Mesendoderm (in vitro differentiated cells): ENCODE data around the gene GNAQ.
A peak's percentile ranks its signal among the peaks of the same experiment; 100 is the strongest.

Source experiments
- DNase-seq: peaks from one replicate; pipeline ENCODE4 v3.0.0; 2013
- H2AK5ac ChIP-seq: 2 replicates; pipeline ENCODE4 v1.6.1; 2013; ENCODE audit warnings: low read length, inconsistent platforms
- H2BK120ac ChIP-seq: 2 replicates; pipeline ENCODE4 v1.6.1; 2013; ENCODE audit warnings: low read depth, mild to moderate bottlenecking, low read length, moderate library complexity, mixed read lengths
- H2BK15ac ChIP-seq: replicated peaks from 2 replicates; pipeline ENCODE4 v1.6.1; 2013; ENCODE audit warnings: low read depth, mild to moderate bottlenecking, moderate library complexity
- H2BK5ac ChIP-seq: 2 replicates; pipeline ENCODE4 v1.6.1; 2013; ENCODE audit warnings: low read length, inconsistent platforms
- H3K18ac ChIP-seq: 2 replicates; pipeline ENCODE4 v1.6.1; 2013; ENCODE audit warnings: mild to moderate bottlenecking, low read length, mixed read lengths
- H3K23ac ChIP-seq: one replicate; pipeline ENCODE4 v1.6.1; 2013; ENCODE audit warnings: low read length
- H3K27ac ChIP-seq: 2 replicates; pipeline ENCODE4 v1.5.1; 2013; ENCODE audit warnings: low read depth, mild to moderate bottlenecking, inconsistent platforms, low read length, moderate library complexity
- H3K27me3 ChIP-seq: 2 replicates; pipeline ENCODE4 v1.6.1; 2013; ENCODE audit warnings: low read length, control low read depth, mild to moderate bottlenecking, inconsistent platforms; ENCODE audit not compliant: insufficient read depth, poor library complexity
- H3K36me3 ChIP-seq: 2 replicates; pipeline ENCODE4 v1.6.1; 2013; ENCODE audit warnings: low read length, inconsistent platforms; ENCODE audit not compliant: control insufficient read depth, insufficient read depth
- H3K4ac ChIP-seq: one replicate; pipeline ENCODE4 v1.6.1; 2013; ENCODE audit warnings: low read depth, mild to moderate bottlenecking, low read length, moderate library complexity
- H3K4me1 ChIP-seq: 2 replicates; pipeline ENCODE4 v1.6.1; 2013; ENCODE audit warnings: low read depth, low read length, inconsistent platforms; ENCODE audit not compliant: control insufficient read depth
- H3K4me2 ChIP-seq: 2 replicates; pipeline ENCODE4 v1.6.1; 2013; ENCODE audit warnings: low read length
- H3K4me3 ChIP-seq: 2 replicates; pipeline ENCODE4 v1.5.1; 2013; ENCODE audit warnings: mild to moderate bottlenecking, low read length
- H3K56ac ChIP-seq: one replicate; pipeline ENCODE4 v1.6.1; 2013; ENCODE audit warnings: low read length
- H3K79me1 ChIP-seq: 2 replicates; pipeline ENCODE4 v1.6.1; 2013; ENCODE audit warnings: low read length, inconsistent platforms
- H3K79me2 ChIP-seq: 2 replicates; pipeline ENCODE4 v1.6.1; 2013; ENCODE audit warnings: mild to moderate bottlenecking, low read length; ENCODE audit not compliant: control insufficient read depth, insufficient read depth
- H3K9ac ChIP-seq: 2 replicates; pipeline ENCODE4 v1.6.1; 2013; ENCODE audit warnings: low read length, inconsistent platforms
- H4K5ac ChIP-seq: one replicate; pipeline ENCODE4 v1.6.1; 2013; ENCODE audit warnings: low read length
- H4K8ac ChIP-seq: one replicate; pipeline ENCODE4 v1.6.1; 2013; ENCODE audit warnings: low read depth, mild to moderate bottlenecking, control low read depth, low read length, moderate library complexity
- WGBS: extraction: QIAGEN DNeasy Blood & Tissue Kit; methylation state at CpG from one replicate; pipeline ENCODE4 v1.1.7; 2013; ENCODE audit warnings: low lambda C conversion rate, missing lambda C conversion rate; ENCODE audit not compliant: insufficient coverage; ENCODE audit errors: extremely low coverage; 5-methylcytosine and 5-hydroxymethylcytosine counted together

The GNAQ gene

DNA sequence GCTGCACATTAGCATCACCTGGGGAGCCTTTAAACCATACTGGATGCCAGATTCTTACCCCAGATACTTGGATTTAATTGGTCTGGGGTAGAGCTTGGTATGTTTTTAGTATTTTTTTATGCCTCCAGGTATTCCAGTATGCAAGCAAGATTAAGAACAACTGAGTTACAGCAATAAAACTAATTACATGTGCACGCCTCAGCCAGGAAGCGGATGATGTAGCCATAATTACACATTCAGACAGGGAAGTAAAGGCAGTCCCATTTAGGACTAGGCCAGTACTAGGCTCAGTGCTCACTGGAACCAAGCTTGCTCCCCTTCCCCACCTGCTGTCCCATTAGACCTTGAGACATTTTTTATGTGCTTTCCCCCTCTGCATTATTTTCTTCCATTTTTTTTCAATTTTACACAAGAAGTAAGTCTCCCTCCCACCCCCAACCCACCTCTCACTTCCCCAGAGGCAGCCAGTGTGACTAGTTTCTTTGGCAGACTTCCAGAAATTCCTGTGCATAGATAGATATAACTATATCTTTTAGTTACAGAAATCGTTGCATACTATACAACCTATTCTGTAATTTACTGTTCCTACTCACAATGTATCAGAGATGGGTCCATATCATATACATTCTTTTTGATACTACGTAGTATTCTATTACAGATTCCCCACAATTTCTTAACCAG lies 7.1 kb upstream of the GNAQ start:
- WGBS = no CpG with 5 or more reads among the region's 4 CpGs
- DNase-seq = no peak
- H3K36me3 ChIP-seq = no peaks in the 10 kb centered on the region

GRCh38 chr9:78035383-78035993 lies 3.9 kb upstream of the GNAQ start:
- H3K56ac ChIP-seq = no peak overlapping the region
- no peak overlapping the region for H3K9ac ChIP-seq
- no peak overlapping the region for H2BK120ac ChIP-seq
- H2AK5ac ChIP-seq = no peak overlapping the region
- peak; percentile 80 for DNase-seq
- H3K23ac ChIP-seq = no peak overlapping the region
- H3K4ac ChIP-seq = no peak overlapping the region
- H4K5ac ChIP-seq = no peak overlapping the region
- H2BK15ac ChIP-seq = no peak overlapping the region
- no peak overlapping the region for H3K27ac ChIP-seq
- H3K4me1 ChIP-seq = no peaks in the 10 kb centered on the region
- no peaks in the 10 kb centered on the region for H3K79me1 ChIP-seq
- WGBS = no CpG with 5 or more reads among the region's 10 CpGs
- no peak overlapping the region for H3K4me2 ChIP-seq
- H2BK5ac ChIP-seq = no peak overlapping the region
- no peaks in the 10 kb centered on the region for H3K27me3 ChIP-seq
- peaks cover 3% of the 10 kb centered on the region for H3K79me2 ChIP-seq
- H3K4me3 ChIP-seq = no peak overlapping the region
- no peak overlapping the region for H3K18ac ChIP-seq
- no peaks in the 10 kb centered on the region for H3K36me3 ChIP-seq
- no peak overlapping the region for H4K8ac ChIP-seq

More for the DNA sequence above, 7.1 kb upstream of the GNAQ start:
- Histone ChIP-seq H3K79me2 (no peaks in the 10 kb centered on the region), H3K27me3 (no peaks in the 10 kb centered on the region), H3K4ac (no peak overlapping the region), H3K56ac (no peak overlapping the region), H2BK120ac (no peak overlapping the region), H3K4me3 (no peak overlapping the region), H3K27ac (no peak overlapping the region), H4K8ac (no peak overlapping the region), H3K23ac (no peak overlapping the region), H3K4me2 (no peak overlapping the region), H3K79me1 (no peaks in the 10 kb centered on the region), H3K18ac (no peak overlapping the region), H4K5ac (no peak overlapping the region), H2AK5ac (no peak overlapping the region), H3K4me1 (no peaks in the 10 kb centered on the region), H3K9ac (no peak overlapping the region), H2BK15ac (no peak overlapping the region), H2BK5ac (no peak overlapping the region)

- Histone ChIP-seq H3K9ac (no peak overlapping the region), H3K4me2 (no peak overlapping the region), H3K79me1 (no peaks in the 10 kb centered on the region), H3K56ac (no peak overlapping the region), H2BK15ac (no peak overlapping the region), H2AK5ac (no peak overlapping the region), H3K27ac (no peak overlapping the region), H3K79me2 (peaks cover 17% of the 10 kb centered on the region), H4K8ac (no peak overlapping the region), H3K4me1 (no peaks in the 10 kb centered on the region), H3K4ac (no peak overlapping the region), H3K27me3 (no peaks in the 10 kb centered on the region), H3K18ac (no peak overlapping the region), H3K36me3 (no peaks in the 10 kb centered on the region), H4K5ac (no peak overlapping the region), H3K4me3 (no peak overlapping the region), H3K23ac (no peak overlapping the region), H2BK5ac (no peak overlapping the region), H2BK120ac (no peak overlapping the region)
- no peak for DNase-seq
- no CpG with 5 or more reads among the region's 2 CpGs for WGBS
Measured at GRCh38 chr9:78033870-78034269, 2.3 kb upstream of the GNAQ start.

- Histone ChIP-seq H3K27me3 (no peaks in the 10 kb centered on the region), H3K27ac (peak overlapping the region; percentile 97), H3K56ac (peak overlapping the region; percentile 92), H2AK5ac (peak overlapping the region; percentile 50), H3K18ac (peak overlapping the region; percentile 100), H2BK120ac (peak overlapping the region; percentile 99), H2BK15ac (no peak overlapping the region), H3K79me2 (peaks cover 20% of the 10 kb centered on the region), H3K79me1 (no peaks in the 10 kb centered on the region), H3K4me1 (no peaks in the 10 kb centered on the region), H3K36me3 (no peaks in the 10 kb centered on the region), H2BK5ac (no peak overlapping the region), H4K8ac (no peak overlapping the region), H3K4me2 (peak overlapping the region; percentile 89), H3K4ac (no peak overlapping the region), H4K5ac (no peak overlapping the region), H3K23ac (no peak overlapping the region), H3K4me3 (peak overlapping the region; percentile 65), H3K9ac (peak overlapping the region; percentile 79)
- 100% methylated on average over 2 of the region's 14 CpGs for WGBS
- no peak for DNase-seq
Measured at GRCh38 chr9:78032730-78033457, 1.3 kb upstream of the GNAQ start.

DNA sequence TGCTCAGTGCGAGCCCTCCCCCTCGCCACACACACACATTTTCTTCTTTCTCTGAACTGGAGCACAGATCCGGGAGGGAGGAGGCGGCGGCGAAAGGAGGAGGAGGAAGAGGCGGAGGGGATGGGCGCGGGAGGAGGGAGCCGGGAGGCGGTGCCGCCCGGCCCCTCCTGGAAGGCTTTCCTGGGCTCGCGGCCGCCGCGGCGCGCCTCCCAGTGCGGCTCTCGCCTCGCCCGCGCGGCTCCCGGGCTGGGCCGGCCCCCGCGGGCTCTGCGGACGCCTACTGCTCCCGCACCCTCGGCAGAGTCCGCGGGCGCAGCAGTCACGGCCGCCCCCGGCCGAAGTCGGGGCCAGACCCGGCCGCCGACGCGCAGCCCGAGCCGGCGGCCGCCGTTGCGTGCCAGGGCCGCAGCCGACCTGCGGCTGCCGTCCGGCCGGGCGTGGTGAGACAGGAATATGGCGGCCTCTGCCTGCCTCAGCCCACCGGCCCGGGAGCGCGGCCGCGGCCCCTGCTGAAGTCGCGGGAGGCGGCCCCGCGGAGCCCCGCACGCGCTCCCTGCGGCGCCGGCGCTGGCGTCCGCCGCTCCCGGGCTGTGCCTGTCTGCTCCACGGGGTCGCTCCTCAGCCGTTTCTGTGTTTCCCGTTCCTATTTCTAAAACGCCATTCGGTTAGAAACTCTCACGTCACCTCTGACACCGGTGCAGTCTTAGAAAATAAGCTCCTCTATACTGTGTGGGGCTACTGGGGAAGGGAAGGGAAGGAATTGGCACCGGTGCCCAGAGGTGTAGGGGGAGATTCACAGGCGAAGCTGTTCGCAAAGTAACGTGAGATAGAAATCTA lies 500 bp upstream of the GNAQ start:
- peak overlapping the region; percentile 79 for H3K9ac ChIP-seq

More for the DNA sequence above, 500 bp upstream of the GNAQ start:
- H3K56ac ChIP-seq = peak overlapping the region; percentile 92
- H3K79me1 ChIP-seq = no peaks in the 10 kb centered on the region
- no peaks in the 10 kb centered on the region for H3K4me1 ChIP-seq
- no peak overlapping the region for H2AK5ac ChIP-seq
- H3K23ac ChIP-seq = peak overlapping the region; percentile 19
- no CpG with 5 or more reads among the region's 95 CpGs for WGBS
- no peak overlapping the region for H4K5ac ChIP-seq
- H2BK15ac ChIP-seq = no peak overlapping the region
- H3K79me2 ChIP-seq = peaks cover 25% of the 10 kb centered on the region
- H3K4me2 ChIP-seq = peak overlapping the region; percentile 89
- no peaks in the 10 kb centered on the region for H3K36me3 ChIP-seq
- H2BK5ac ChIP-seq = no peak overlapping the region
- H3K4ac ChIP-seq = peak overlapping the region; percentile 89
- H3K4me3 ChIP-seq = peak overlapping the region; percentile 65
- H3K18ac ChIP-seq = peak overlapping the region; percentile 100
- peak overlapping the region; percentile 99 for H2BK120ac ChIP-seq
- DNase-seq = peak; percentile 98
- no peaks in the 10 kb centered on the region for H3K27me3 ChIP-seq
- H4K8ac ChIP-seq = no peak overlapping the region
- peak overlapping the region; percentile 97 for H3K27ac ChIP-seq
